Osteoblast (primary cell): Measurements from ENCODE around the gene SLC9B1. TPM values are rescaled to one million over a fixed set of nuclear protein-coding genes. Genes with fewer than 3 reads are reported as not detected.
"Not testable (repeated sequence)": the region's sequence is repeated elsewhere in the genome, so short reads cannot be mapped to it uniquely, and the experiment has no call there.

Experiments
- DNase-seq: peaks from one replicate; pipeline ENCODE4 v3.0.0; 2011; ENCODE audit warnings: low spot score, mixed read lengths; ENCODE audit not compliant: insufficient read length; ENCODE audit errors: missing footprints
- H2AFZ ChIP-seq: 2 replicates; pipeline ENCODE4 v1.6.0; 2011; ENCODE audit warnings: mild to moderate bottlenecking, low read length
- H3K27ac ChIP-seq: 2 replicates; pipeline ENCODE4 v1.5.1; 2011; ENCODE audit warnings: mild to moderate bottlenecking, low read depth, low read length, moderate library complexity
- H3K27me3 ChIP-seq: 2 replicates; pipeline ENCODE4 v1.6.0; 2012; ENCODE audit warnings: mild to moderate bottlenecking, control low read depth, inconsistent platforms, low read length, moderate library complexity; ENCODE audit not compliant: insufficient read depth
- H3K36me3 ChIP-seq: 2 replicates; pipeline ENCODE4 v1.5.1; 2011; ENCODE audit warnings: mild to moderate bottlenecking, low read length, control low read depth, moderate library complexity; ENCODE audit not compliant: insufficient read depth
- H3K4me1 ChIP-seq: 2 replicates; pipeline ENCODE4 v1.5.1; 2011; ENCODE audit warnings: mild to moderate bottlenecking, low read length, control low read depth, moderate library complexity; ENCODE audit not compliant: insufficient read depth
- H3K4me2 ChIP-seq: 2 replicates; pipeline ENCODE4 v1.6.0; 2011; ENCODE audit warnings: mild to moderate bottlenecking, low read length; ENCODE audit not compliant: insufficient read depth
- H3K4me3 ChIP-seq: fragments of 200-600 bp; sonication (generic); 3 replicates; pipeline ENCODE4 v1.5.1; 2012; ENCODE audit warnings: mild to moderate bottlenecking, low read length, inconsistent platforms; ENCODE audit not compliant: insufficient read depth
- H3K79me2 ChIP-seq: 2 replicates; pipeline ENCODE4 v1.6.0; 2012; ENCODE audit warnings: mild to moderate bottlenecking, low read length, control low read depth, inconsistent platforms; ENCODE audit not compliant: insufficient read depth
- H3K9me3 ChIP-seq: 2 replicates; pipeline ENCODE4 v1.5.1; 2011; ENCODE audit warnings: low read depth, low read length, control low read depth
- H4K20me1 ChIP-seq: 2 replicates; pipeline ENCODE4 v1.6.0; 2012; ENCODE audit warnings: mild to moderate bottlenecking, low read length, control low read depth; ENCODE audit not compliant: insufficient read depth
- total RNA-seq: library from RNA; depleted of rRNA; stranded (reverse); fragments of >200 nt; gene quantifications from 2 replicates; pipeline ENCODE4 v1.2.3, GENCODE V29; 2012
- TF ChIP-seq, protein P1 (sequence below): IDR thresholded peaks from 2 replicates; pipeline ENCODE4 v1.5.1; 2011; ENCODE audit warnings: mild to moderate bottlenecking, low read depth, low read length, moderate library complexity; ENCODE audit errors: extremely low read depth

The SLC9B1 gene
- total RNA-seq, 1 donor, result 0.72 TPM

DNA sequence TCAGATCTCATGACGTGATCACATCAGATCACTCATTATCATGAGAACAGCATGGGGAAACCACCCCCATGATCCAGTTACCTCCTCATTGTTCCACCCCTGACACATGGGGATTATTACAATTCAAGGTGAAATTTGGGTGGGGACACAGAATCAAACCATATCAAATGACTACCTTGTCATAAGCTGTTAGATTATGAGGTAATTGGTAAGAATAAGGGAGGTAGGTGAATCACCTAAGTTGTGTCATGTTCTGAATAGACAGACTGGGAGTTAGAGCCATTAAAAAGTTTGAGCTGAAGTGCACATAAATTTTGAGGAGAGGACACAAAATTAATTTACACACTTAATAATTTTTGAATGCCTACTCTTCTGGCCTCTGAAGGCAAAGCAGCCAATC, 24.7 kb downstream of the SLC9B1 start:
- Histone ChIP-seq H4K20me1 (no peaks in the 10 kb centered on the region), H2AFZ (no peak overlapping the region), H3K4me1 (no peaks in the 10 kb centered on the region), H3K36me3 (no peaks in the 10 kb centered on the region), H3K4me3 (no peak overlapping the region), H3K27me3 (no peaks in the 10 kb centered on the region), H3K27ac (no peak overlapping the region), H3K4me2 (no peak overlapping the region), H3K79me2 (no peaks in the 10 kb centered on the region), H3K9me3 (no peaks in the 10 kb centered on the region)
- TF ChIP-seq, protein P1, sequence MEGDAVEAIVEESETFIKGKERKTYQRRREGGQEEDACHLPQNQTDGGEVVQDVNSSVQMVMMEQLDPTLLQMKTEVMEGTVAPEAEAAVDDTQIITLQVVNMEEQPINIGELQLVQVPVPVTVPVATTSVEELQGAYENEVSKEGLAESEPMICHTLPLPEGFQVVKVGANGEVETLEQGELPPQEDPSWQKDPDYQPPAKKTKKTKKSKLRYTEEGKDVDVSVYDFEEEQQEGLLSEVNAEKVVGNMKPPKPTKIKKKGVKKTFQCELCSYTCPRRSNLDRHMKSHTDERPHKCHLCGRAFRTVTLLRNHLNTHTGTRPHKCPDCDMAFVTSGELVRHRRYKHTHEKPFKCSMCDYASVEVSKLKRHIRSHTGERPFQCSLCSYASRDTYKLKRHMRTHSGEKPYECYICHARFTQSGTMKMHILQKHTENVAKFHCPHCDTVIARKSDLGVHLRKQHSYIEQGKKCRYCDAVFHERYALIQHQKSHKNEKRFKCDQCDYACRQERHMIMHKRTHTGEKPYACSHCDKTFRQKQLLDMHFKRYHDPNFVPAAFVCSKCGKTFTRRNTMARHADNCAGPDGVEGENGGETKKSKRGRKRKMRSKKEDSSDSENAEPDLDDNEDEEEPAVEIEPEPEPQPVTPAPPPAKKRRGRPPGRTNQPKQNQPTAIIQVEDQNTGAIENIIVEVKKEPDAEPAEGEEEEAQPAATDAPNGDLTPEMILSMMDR, result no peak
- DNase-seq, result no peak

DNA sequence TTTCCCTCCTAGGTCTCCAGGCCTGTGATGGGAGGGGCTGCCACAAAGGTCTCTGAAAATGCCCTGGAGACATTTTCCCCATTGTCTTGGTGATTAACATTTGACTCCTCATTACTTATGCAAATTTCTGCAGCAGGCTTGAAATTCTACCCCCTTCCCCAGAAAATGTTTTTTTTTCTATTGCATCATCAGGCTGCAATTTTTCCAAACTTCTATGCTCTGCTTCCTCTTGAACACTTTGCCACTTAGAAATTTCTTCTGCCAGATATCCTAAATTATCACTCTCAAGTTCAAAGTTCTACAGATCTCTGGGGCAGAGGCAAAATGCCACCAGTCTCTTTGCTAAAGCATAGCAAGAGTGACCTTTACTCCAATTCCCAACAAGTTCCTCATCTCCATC, 25.5 kb downstream of the SLC9B1 start:
- H3K79me2 ChIP-seq, H3K4me3 ChIP-seq, H3K27me3 ChIP-seq: not testable (repeated sequence)

DNA sequence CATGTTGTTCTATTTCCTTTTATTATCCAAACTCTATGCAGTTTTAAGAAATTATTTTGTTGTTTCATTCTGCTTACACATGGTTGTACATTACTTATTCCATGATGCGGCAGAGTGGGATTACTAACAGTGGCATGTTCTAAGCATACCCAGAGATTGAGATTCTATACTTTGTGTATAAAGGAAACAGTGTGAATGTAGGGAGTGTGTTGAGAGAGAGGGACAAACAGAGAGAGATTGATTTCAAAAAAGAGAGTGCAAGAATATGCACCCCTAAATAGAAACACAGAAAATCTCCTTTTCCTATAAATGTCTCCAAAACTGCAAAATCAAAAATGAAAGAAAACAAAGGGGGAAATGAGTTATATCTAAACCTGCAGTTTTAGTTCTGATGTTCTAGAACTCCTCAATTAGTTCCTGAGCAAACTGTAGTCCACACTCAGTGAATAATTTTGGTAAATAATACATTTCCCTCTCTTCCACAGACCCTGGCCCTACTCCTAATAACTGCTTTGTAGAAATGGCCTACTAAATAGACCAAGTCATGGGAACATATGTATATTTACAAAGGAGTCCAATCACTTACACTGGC, 31.0 kb downstream of the SLC9B1 start:
- Histone ChIP-seq H3K4me2 (no peak overlapping the region), H3K27me3 (no peaks in the 10 kb centered on the region), H3K27ac (no peak overlapping the region), H3K9me3 (no peaks in the 10 kb centered on the region), H2AFZ (no peak overlapping the region), H3K4me3 (no peak overlapping the region), H3K36me3 (no peaks in the 10 kb centered on the region), H3K79me2 (no peaks in the 10 kb centered on the region), H4K20me1 (no peaks in the 10 kb centered on the region), H3K4me1 (no peaks in the 10 kb centered on the region)
- TF ChIP-seq, protein P1, result no peak
- DNase-seq, result no peak

More for the DNA sequence above, 25.5 kb downstream of the SLC9B1 start:
- H3K4me2 ChIP-seq, H3K4me1 ChIP-seq, H3K27ac ChIP-seq, H2AFZ ChIP-seq, H3K36me3 ChIP-seq, H3K9me3 ChIP-seq, DNase-seq, H4K20me1 ChIP-seq: not testable (repeated sequence)

DNA sequence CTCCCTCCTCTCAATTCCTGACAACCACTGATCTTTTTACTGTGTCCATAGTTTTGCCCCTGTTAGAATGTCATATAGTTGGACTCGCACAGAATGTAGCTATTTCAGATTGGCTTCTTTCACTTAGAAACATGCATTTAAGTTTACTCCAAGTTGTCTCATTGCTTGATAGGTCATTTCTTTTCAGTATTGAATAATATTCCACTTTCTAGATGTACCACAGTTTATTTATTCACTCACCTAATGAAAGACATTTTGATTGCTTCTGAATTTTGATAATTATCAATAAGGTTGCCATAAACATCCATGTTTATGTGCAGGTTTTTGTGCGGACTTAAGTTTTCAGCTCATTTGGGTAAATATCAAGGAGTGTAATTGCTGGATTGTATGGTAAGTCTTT, 38.5 kb downstream of the SLC9B1 start:
- DNase-seq, result no peak
- Histone ChIP-seq H3K79me2 (no peaks in the 10 kb centered on the region), H3K4me3 (no peak overlapping the region), H3K4me2 (no peak overlapping the region), H3K36me3 (no peaks in the 10 kb centered on the region), H3K4me1 (no peaks in the 10 kb centered on the region), H4K20me1 (no peaks in the 10 kb centered on the region), H3K27me3 (no peaks in the 10 kb centered on the region), H2AFZ (no peak overlapping the region), H3K27ac (no peak overlapping the region), H3K9me3 (no peaks in the 10 kb centered on the region)
- TF ChIP-seq, protein P1, result no peak

DNA sequence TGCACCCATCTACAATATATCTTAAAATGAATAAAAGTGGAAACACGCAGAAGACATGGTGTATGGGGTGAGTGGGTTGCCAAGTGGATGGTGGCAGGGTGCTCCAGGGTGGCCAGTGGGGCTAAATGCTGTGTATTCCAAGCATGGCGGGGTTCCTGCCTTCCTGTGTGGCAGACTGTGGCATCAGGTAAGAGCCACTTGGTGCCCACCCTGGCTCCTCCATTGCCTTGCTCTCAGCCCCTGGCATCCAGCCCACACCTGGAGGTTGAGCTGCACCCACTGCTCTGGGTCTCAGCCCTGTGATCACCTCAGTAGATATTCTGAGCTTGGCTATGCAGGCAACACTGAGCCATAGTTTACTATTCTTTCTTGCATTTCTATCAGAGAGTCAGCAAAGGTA, 57.7 kb downstream of the SLC9B1 start:
- not testable (repeated sequence) for H3K4me3 ChIP-seq, H3K4me2 ChIP-seq, H3K79me2 ChIP-seq, H3K9me3 ChIP-seq, H4K20me1 ChIP-seq, H3K27ac ChIP-seq, H3K27me3 ChIP-seq, H3K36me3 ChIP-seq, H3K4me1 ChIP-seq, DNase-seq, H2AFZ ChIP-seq
